Activated CD4-positive, alpha-beta T cell treated with anti-CD3 and anti-CD28 coated beads, Interleukin-2, amount 10 ng/mL, durations not matched to agents 24 days and 14 days (primary cell): ENCODE measurements around the gene TTLL10. TPM values are rescaled to one million over a fixed set of nuclear protein-coding genes. Genes with fewer than 3 reads are reported as not detected.

ENCODE experiments used
- DNase-seq: peaks from one replicate; pipeline ENCODE4 v3.0.0; 2022
- H3K27ac Mint-ChIP-seq: one replicate; pipeline ENCODE4 v1.8.0; 2022; ENCODE audit warnings: mild to moderate bottlenecking, mixed read lengths
- H3K27me3 Mint-ChIP-seq: one replicate; pipeline ENCODE4 v1.8.0; 2022; ENCODE audit warnings: mixed read lengths
- H3K36me3 Mint-ChIP-seq: one replicate; pipeline ENCODE4 v1.8.0; 2022; ENCODE audit warnings: low read depth, mild to moderate bottlenecking, mixed read lengths
- H3K4me1 Mint-ChIP-seq: one replicate; pipeline ENCODE4 v1.8.0; 2021; ENCODE audit warnings: mixed read lengths
- H3K4me3 Mint-ChIP-seq: one replicate; pipeline ENCODE4 v1.8.0; 2022; ENCODE audit warnings: mild to moderate bottlenecking, moderate library complexity, mixed read lengths
- H3K9me3 Mint-ChIP-seq: one replicate; pipeline ENCODE4 v1.8.0; 2021; ENCODE audit warnings: mixed read lengths
- intact Hi-C: fragments of 100-400 bp; cut with micrococcal nuclease; formaldehyde crosslinking; loops from one replicate; pipeline ENCODE4 v1.15.1; 2023
- total RNA-seq: library from RNA; stranded (reverse); gene quantifications from 2 replicates; pipeline ENCODE4 v1.2.3, GENCODE V29; 2022

Gene TTLL10
- total RNA-seq, 1 donor from 2014 or later: not detected

GRCh38 chr1:1221887-1222574 lies 48.4 kb downstream of the TTLL10 start:
- H3K27ac Mint-ChIP-seq: no peak overlapping the region
- no peak for DNase-seq
- H3K4me1 Mint-ChIP-seq: peaks cover 21% of the 10 kb centered on the region
- no peaks in the 10 kb centered on the region for H3K9me3 Mint-ChIP-seq
- intact Hi-C loops: no loop called here
- H3K36me3 Mint-ChIP-seq: peaks cover 67% of the 10 kb centered on the region
- H3K27me3 Mint-ChIP-seq: no peaks in the 10 kb centered on the region
- H3K4me3 Mint-ChIP-seq: no peak overlapping the region

GRCh38 chr1:1222575-1223225 lies 49.0 kb downstream of the TTLL10 start:
- H3K27ac Mint-ChIP-seq: peak overlapping the region; percentile 65
- no peaks in the 10 kb centered on the region for H3K9me3 Mint-ChIP-seq
- H3K36me3 Mint-ChIP-seq: peaks cover 65% of the 10 kb centered on the region
- intact Hi-C loops: no loop called here
- peaks cover 18% of the 10 kb centered on the region for H3K4me1 Mint-ChIP-seq
- no peak for DNase-seq
- H3K4me3 Mint-ChIP-seq: no peak overlapping the region
- H3K27me3 Mint-ChIP-seq: no peaks in the 10 kb centered on the region

- Mint-ChIP-seq H3K4me3 (no peak overlapping the region), H3K27ac (no peak overlapping the region), H3K27me3 (no peaks in the 10 kb centered on the region), H3K36me3 (peaks cover 60% of the 10 kb centered on the region), H3K9me3 (no peaks in the 10 kb centered on the region), H3K4me1 (peaks cover 13% of the 10 kb centered on the region)
- DNase-seq: no peak
- intact Hi-C loops: no loop called here
These were observed 49.6 kb downstream of the TTLL10 start for GRCh38 chr1:1223321-1223720.

GRCh38 chr1:1223891-1224290 lies 50.2 kb downstream of the TTLL10 start:
- Mint-ChIP-seq H3K36me3 (peaks cover 62% of the 10 kb centered on the region), H3K27ac (no peak overlapping the region), H3K4me1 (peaks cover 11% of the 10 kb centered on the region), H3K4me3 (no peak overlapping the region), H3K27me3 (no peaks in the 10 kb centered on the region), H3K9me3 (no peaks in the 10 kb centered on the region)
- intact Hi-C loops: no loop called here
- DNase-seq: no peak

- H3K36me3 Mint-ChIP-seq: peaks cover 55% of the 10 kb centered on the region
These were observed 51.7 kb downstream of the TTLL10 start for GRCh38 chr1:1225238-1225845.

GRCh38 chr1:1225913-1226312 lies 52.2 kb downstream of the TTLL10 start:
- H3K4me1 Mint-ChIP-seq: peaks cover 22% of the 10 kb centered on the region
- peaks cover 55% of the 10 kb centered on the region for H3K36me3 Mint-ChIP-seq
- peak overlapping the region; percentile 53 for H3K27ac Mint-ChIP-seq
- H3K4me3 Mint-ChIP-seq: no peak overlapping the region
- no peaks in the 10 kb centered on the region for H3K27me3 Mint-ChIP-seq
- no peaks in the 10 kb centered on the region for H3K9me3 Mint-ChIP-seq
- intact Hi-C loops: no loop called here
- DNase-seq: no peak

More at GRCh38 chr1:1225238-1225845, 51.7 kb downstream of the TTLL10 start:
- Mint-ChIP-seq H3K4me3 (no peak overlapping the region), H3K27me3 (no peaks in the 10 kb centered on the region), H3K9me3 (no peaks in the 10 kb centered on the region), H3K27ac (peak overlapping the region; percentile 53), H3K4me1 (peaks cover 18% of the 10 kb centered on the region)
- DNase-seq: no peak
- intact Hi-C loops: no loop called here

- Mint-ChIP-seq H3K36me3 (peaks cover 55% of the 10 kb centered on the region), H3K9me3 (no peaks in the 10 kb centered on the region), H3K4me1 (peaks cover 22% of the 10 kb centered on the region), H3K4me3 (no peak overlapping the region), H3K27ac (no peak overlapping the region), H3K27me3 (no peaks in the 10 kb centered on the region)
- DNase-seq: no peak
- intact Hi-C loops: no loop called here
These were observed 53.1 kb downstream of the TTLL10 start for GRCh38 chr1:1226566-1227362.

- no peaks in the 10 kb centered on the region for H3K27me3 Mint-ChIP-seq
- intact Hi-C loops: no loop called here
- H3K9me3 Mint-ChIP-seq: no peaks in the 10 kb centered on the region
- peaks cover 22% of the 10 kb centered on the region for H3K4me1 Mint-ChIP-seq
- peaks cover 53% of the 10 kb centered on the region for H3K36me3 Mint-ChIP-seq
- H3K4me3 Mint-ChIP-seq: no peak overlapping the region
- no peak for DNase-seq
- no peak overlapping the region for H3K27ac Mint-ChIP-seq
These were observed 53.7 kb downstream of the TTLL10 start for GRCh38 chr1:1227386-1227785.

GRCh38 chr1:1228187-1228586 lies 54.5 kb downstream of the TTLL10 start:
- intact Hi-C loops: no loop called here
- DNase-seq: no peak
- H3K9me3 Mint-ChIP-seq: no peaks in the 10 kb centered on the region
- H3K4me1 Mint-ChIP-seq: peaks cover 19% of the 10 kb centered on the region
- H3K4me3 Mint-ChIP-seq: no peak overlapping the region
- H3K27me3 Mint-ChIP-seq: no peaks in the 10 kb centered on the region
- peaks cover 45% of the 10 kb centered on the region for H3K36me3 Mint-ChIP-seq
- no peak overlapping the region for H3K27ac Mint-ChIP-seq

GRCh38 chr1:1228596-1229321 lies 55.1 kb downstream of the TTLL10 start:
- no peaks in the 10 kb centered on the region for H3K27me3 Mint-ChIP-seq
- H3K9me3 Mint-ChIP-seq: peaks cover 3% of the 10 kb centered on the region
- no peak overlapping the region for H3K27ac Mint-ChIP-seq
- no peak overlapping the region for H3K4me3 Mint-ChIP-seq
- no peak for DNase-seq
- peaks cover 48% of the 10 kb centered on the region for H3K36me3 Mint-ChIP-seq
- intact Hi-C loops: no loop called here
- peaks cover 23% of the 10 kb centered on the region for H3K4me1 Mint-ChIP-seq

GRCh38 chr1:1229770-1230169 lies 56.1 kb downstream of the TTLL10 start:
- peaks cover 54% of the 10 kb centered on the region for H3K36me3 Mint-ChIP-seq
- intact Hi-C loops: loop anchor here (1.0 to 2.0 kb wide), 2 partner anchors 15 to 107 kb away; partner anchors contain the start of gene TNFRSF4

GRCh38 chr1:1230656-1231399 lies 57.1 kb downstream of the TTLL10 start:
- peaks cover 50% of the 10 kb centered on the region for H3K36me3 Mint-ChIP-seq
- no peaks in the 10 kb centered on the region for H3K27me3 Mint-ChIP-seq
- intact Hi-C loops: loop anchor here (1.0 to 2.0 kb wide), 2 partner anchors 16 to 109 kb away; partner anchors contain the start of gene TNFRSF4
- DNase-seq: no peak
- H3K9me3 Mint-ChIP-seq: peaks cover 3% of the 10 kb centered on the region
- peaks cover 28% of the 10 kb centered on the region for H3K4me1 Mint-ChIP-seq
- H3K27ac Mint-ChIP-seq: peak overlapping the region; percentile 86
- H3K4me3 Mint-ChIP-seq: peak overlapping the region; percentile 91

More at GRCh38 chr1:1229770-1230169, 56.1 kb downstream of the TTLL10 start:
- H3K9me3 Mint-ChIP-seq: peaks cover 3% of the 10 kb centered on the region
- H3K27ac Mint-ChIP-seq: peak overlapping the region; percentile 32
- peak overlapping the region; percentile 91 for H3K4me3 Mint-ChIP-seq
- peaks cover 31% of the 10 kb centered on the region for H3K4me1 Mint-ChIP-seq
- no peaks in the 10 kb centered on the region for H3K27me3 Mint-ChIP-seq
- DNase-seq: no peak
